H9 (cell line): ENCODE data around the gene ADAM22. TPM values are rescaled to one million over a fixed set of nuclear protein-coding genes. Genes with fewer than 3 reads are reported as not detected.
A peak's percentile ranks its signal among the peaks of the same experiment; 100 is the strongest.

Source experiments
- DNase-seq: peaks from one replicate; pipeline ENCODE4 v3.0.0-alpha.2; 2017
- H2AFZ ChIP-seq: one replicate; pipeline ENCODE4 v1.6.1; 2013; ENCODE audit warnings: mild to moderate bottlenecking, low read length, control low read depth, moderate library complexity
- H2AK5ac ChIP-seq: 2 replicates; pipeline ENCODE4 v1.6.1; 2013; ENCODE audit warnings: low read length, control low read depth, mixed read lengths; ENCODE audit not compliant: insufficient read length
- H2BK120ac ChIP-seq: one replicate; pipeline ENCODE4 v1.6.1; 2013; ENCODE audit warnings: low read depth, mild to moderate bottlenecking, low read length, control low read depth, inconsistent platforms; ENCODE audit not compliant: poor library complexity, severe bottlenecking
- H2BK12ac ChIP-seq: 2 replicates; pipeline ENCODE4 v1.6.1; 2013; ENCODE audit warnings: low read length, control low read depth, mixed read lengths, low read depth; ENCODE audit not compliant: insufficient read length
- H2BK15ac ChIP-seq: 2 replicates; pipeline ENCODE4 v1.6.1; 2013; ENCODE audit warnings: low read depth, low read length, control low read depth
- H2BK20ac ChIP-seq: one replicate; pipeline ENCODE4 v1.6.1; 2013; ENCODE audit warnings: low read depth, mild to moderate bottlenecking, low read length, control low read depth, inconsistent platforms; ENCODE audit not compliant: poor library complexity, severe bottlenecking
- H2BK5ac ChIP-seq: 2 replicates; pipeline ENCODE4 v1.6.1; 2013; ENCODE audit warnings: low read length, control low read depth, mixed read lengths; ENCODE audit not compliant: insufficient read length
- H3K14ac ChIP-seq: 2 replicates; pipeline ENCODE4 v1.6.1; 2013; ENCODE audit warnings: low read length, control low read depth; ENCODE audit not compliant: insufficient read depth
- H3K18ac ChIP-seq: 2 replicates; pipeline ENCODE4 v1.6.1; 2013; ENCODE audit warnings: low read depth, mild to moderate bottlenecking, mixed read lengths, low read length, control low read depth; ENCODE audit not compliant: insufficient read length
- H3K23ac ChIP-seq: 2 replicates; pipeline ENCODE4 v1.6.1; 2013; ENCODE audit warnings: low read length, control low read depth, mixed read lengths, low read depth; ENCODE audit not compliant: insufficient read length
- H3K23me2 ChIP-seq: 2 replicates; pipeline ENCODE4 v1.6.1; 2013; ENCODE audit warnings: low read depth, mild to moderate bottlenecking, mixed read lengths, low read length, control low read depth; ENCODE audit not compliant: insufficient read length, poor library complexity, severe bottlenecking
- H3K27ac ChIP-seq: 2 replicates; pipeline ENCODE4 v1.5.1; 2013; ENCODE audit warnings: low read length, control low read depth, mixed read lengths, low read depth; ENCODE audit not compliant: insufficient read length
- H3K27me3 ChIP-seq: 2 replicates; pipeline ENCODE4 v1.6.1; 2013; ENCODE audit warnings: low read length, control low read depth, inconsistent platforms; ENCODE audit not compliant: insufficient read depth
- H3K4ac ChIP-seq: 2 replicates; pipeline ENCODE4 v1.6.1; 2013; ENCODE audit warnings: low read depth, mild to moderate bottlenecking, control low read depth, inconsistent platforms, low read length, moderate library complexity
- H3K4me1 ChIP-seq: 2 replicates; pipeline ENCODE4 v1.6.1; 2013; ENCODE audit warnings: low read length, control low read depth, inconsistent platforms; ENCODE audit not compliant: insufficient read depth
- H3K4me2 ChIP-seq: 2 replicates; pipeline ENCODE4 v1.6.1; 2013; ENCODE audit warnings: low read length, control low read depth, mixed read lengths; ENCODE audit not compliant: insufficient read length, insufficient read depth
- H3K56ac ChIP-seq: 2 replicates; pipeline ENCODE4 v1.6.1; 2013; ENCODE audit warnings: low read depth, mild to moderate bottlenecking, mixed read lengths, low read length, control low read depth; ENCODE audit not compliant: insufficient read length
- H3K79me1 ChIP-seq: 2 replicates; pipeline ENCODE4 v1.6.1; 2013; ENCODE audit warnings: low read depth, mild to moderate bottlenecking, moderate library complexity, low read length, control low read depth, inconsistent platforms; ENCODE audit not compliant: insufficient read depth, poor library complexity, severe bottlenecking
- H3K79me2 ChIP-seq: 2 replicates; pipeline ENCODE4 v1.6.1; 2013; ENCODE audit warnings: low read length, control low read depth, inconsistent platforms; ENCODE audit not compliant: insufficient read depth
- H3K9ac ChIP-seq: 2 replicates; pipeline ENCODE4 v1.6.1; 2013; ENCODE audit warnings: low read length, control low read depth, mixed read lengths; ENCODE audit not compliant: insufficient read length; ENCODE audit errors: extremely low read depth
- H3K9me3 ChIP-seq: one replicate; pipeline ENCODE4 v1.6.1; 2013; ENCODE audit warnings: low read depth, low read length, inconsistent platforms; ENCODE audit not compliant: control insufficient read depth
- H3T11ph ChIP-seq: one replicate; pipeline ENCODE4 v1.6.1; 2013; ENCODE audit warnings: mild to moderate bottlenecking, low read length, control low read depth, inconsistent platforms
- H4K20me1 ChIP-seq: one replicate; pipeline ENCODE4 v1.6.1; 2013; ENCODE audit not compliant: control insufficient read depth, insufficient read length, insufficient read depth
- H4K5ac ChIP-seq: 2 replicates; pipeline ENCODE4 v1.6.1; 2013; ENCODE audit warnings: low read depth, mild to moderate bottlenecking, mixed read lengths, low read length, control low read depth; ENCODE audit not compliant: insufficient read length
- H4K8ac ChIP-seq: replicated peaks from 2 replicates; pipeline ENCODE4 v1.6.1; 2013; ENCODE audit warnings: low read length, control low read depth, mixed read lengths, low read depth; ENCODE audit not compliant: insufficient read length
- H4K91ac ChIP-seq: 2 replicates; pipeline ENCODE4 v1.6.1; 2013; ENCODE audit warnings: low read depth, mild to moderate bottlenecking, moderate library complexity, mixed read lengths, low read length, control low read depth; ENCODE audit not compliant: insufficient read length
- H3K27ac Mint-ChIP-seq, 3 experiments: 2 replicates in 2 of 3; 3 replicates in 1 of 3; pipeline ENCODE4 v1.8.0; 2020 to 2021; ENCODE audit warnings: mixed read lengths in 3 of 3, mild to moderate bottlenecking in 1 of 3, moderate library complexity in 1 of 3
- H3K27me3 Mint-ChIP-seq: 2 replicates; pipeline ENCODE4 v1.8.0; 2021; ENCODE audit warnings: low read depth, mild to moderate bottlenecking, moderate library complexity, mixed read lengths
- H3K36me3 Mint-ChIP-seq, 3 experiments: 2 replicates in 2 of 3; 3 replicates in 1 of 3; pipeline ENCODE4 v1.8.0; 2020 to 2021; ENCODE audit warnings: low read depth in 3 of 3, mixed read lengths in 3 of 3; ENCODE audit not compliant: insufficient read depth in 1 of 3
- H3K4me1 Mint-ChIP-seq, 2 experiments: 2 replicates each; pipeline ENCODE4 v1.8.0; 2020; ENCODE audit warnings: mixed read lengths in 2 of 2
- H3K4me3 Mint-ChIP-seq, 2 experiments: 2 replicates in 1 of 2; 3 replicates in 1 of 2; pipeline ENCODE4 v1.8.0; 2020 to 2021; ENCODE audit warnings: mild to moderate bottlenecking in 2 of 2, mixed read lengths in 2 of 2, moderate library complexity in 1 of 2
- H3K9me3 Mint-ChIP-seq, 2 experiments: 2 replicates in 1 of 2; 3 replicates in 1 of 2; pipeline ENCODE4 v1.8.0; 2020; ENCODE audit warnings: mild to moderate bottlenecking in 2 of 2, mixed read lengths in 2 of 2, moderate library complexity in 1 of 2
- WGBS: extraction: QIAGEN DNeasy Blood & Tissue Kit; methylation state at CpG from one replicate; pipeline ENCODE4 v1.1.7; 2013; ENCODE audit warnings: missing lambda C conversion rate, low lambda C conversion rate, mixed read lengths; ENCODE audit not compliant: insufficient read length; ENCODE audit errors: extremely low coverage; 5-methylcytosine and 5-hydroxymethylcytosine counted together
- total RNA-seq: library from RNA; stranded (reverse); gene quantifications from 2 replicates; pipeline ENCODE4 v1.2.1, GENCODE V29; 2021
- TF ChIP-seq, protein P1 (sequence below): fragments of 200-600 bp; sonication (generic); conservative IDR thresholded peaks from 3 replicates; pipeline ENCODE4 v1.8.0; 2021; ENCODE audit warnings: antibody characterized with exemption, mild to moderate bottlenecking

ADAM22 gene
- total RNA-seq, 1 experiment from 2014 or later, result 8.7 TPM

DNA sequence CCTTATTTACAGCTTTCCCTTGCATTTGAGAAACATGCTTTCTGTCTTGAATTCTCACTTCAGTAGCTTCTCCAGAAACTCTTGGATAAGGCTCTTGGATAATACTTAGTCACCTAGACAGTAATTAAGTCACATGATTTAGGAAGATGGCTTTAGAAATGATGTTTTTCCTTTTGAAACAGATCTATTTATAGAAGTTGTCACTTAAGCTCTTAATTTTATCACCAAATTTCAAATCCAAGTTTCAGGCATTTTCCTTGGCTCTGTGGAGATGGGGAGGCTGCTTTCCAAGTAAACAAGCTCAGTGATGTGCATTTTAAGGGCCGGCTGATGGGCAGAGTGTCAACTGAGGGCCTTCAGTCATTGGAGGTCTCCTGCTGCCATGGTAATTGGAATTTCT is 155.5 kb downstream of the ADAM22 start:
- H3K9me3 Mint-ChIP-seq, result no peaks in the 10 kb centered on the region
- no peak overlapping the region for H2BK15ac ChIP-seq
- H3K27me3 ChIP-seq, result no peaks in the 10 kb centered on the region
- H3K4me1 ChIP-seq, result no peaks in the 10 kb centered on the region; the same call in 1 of the 2 replicates
- no peak overlapping the region for H2BK12ac ChIP-seq
- no peak overlapping the region for H3K18ac ChIP-seq
- H3K4me3 Mint-ChIP-seq, result no peak overlapping the region; a peak in 1 of 5 replicates
- no peaks in the 10 kb centered on the region for H3K79me1 ChIP-seq
- no peak overlapping the region for H2BK5ac ChIP-seq
- H3K9ac ChIP-seq, result no peak overlapping the region
- H3K56ac ChIP-seq, result no peak overlapping the region
- H3K4me2 ChIP-seq, result no peak overlapping the region
- no peak overlapping the region for H3K14ac ChIP-seq
- H3K23me2 ChIP-seq, result no peaks in the 10 kb centered on the region
- H3T11ph ChIP-seq, result no peak overlapping the region
- no peaks in the 10 kb centered on the region for H3K36me3 Mint-ChIP-seq
- no peak overlapping the region for H2BK20ac ChIP-seq
- no peaks in the 10 kb centered on the region for H3K27me3 Mint-ChIP-seq
- no peak overlapping the region for H3K23ac ChIP-seq
- TF ChIP-seq, protein P1, sequence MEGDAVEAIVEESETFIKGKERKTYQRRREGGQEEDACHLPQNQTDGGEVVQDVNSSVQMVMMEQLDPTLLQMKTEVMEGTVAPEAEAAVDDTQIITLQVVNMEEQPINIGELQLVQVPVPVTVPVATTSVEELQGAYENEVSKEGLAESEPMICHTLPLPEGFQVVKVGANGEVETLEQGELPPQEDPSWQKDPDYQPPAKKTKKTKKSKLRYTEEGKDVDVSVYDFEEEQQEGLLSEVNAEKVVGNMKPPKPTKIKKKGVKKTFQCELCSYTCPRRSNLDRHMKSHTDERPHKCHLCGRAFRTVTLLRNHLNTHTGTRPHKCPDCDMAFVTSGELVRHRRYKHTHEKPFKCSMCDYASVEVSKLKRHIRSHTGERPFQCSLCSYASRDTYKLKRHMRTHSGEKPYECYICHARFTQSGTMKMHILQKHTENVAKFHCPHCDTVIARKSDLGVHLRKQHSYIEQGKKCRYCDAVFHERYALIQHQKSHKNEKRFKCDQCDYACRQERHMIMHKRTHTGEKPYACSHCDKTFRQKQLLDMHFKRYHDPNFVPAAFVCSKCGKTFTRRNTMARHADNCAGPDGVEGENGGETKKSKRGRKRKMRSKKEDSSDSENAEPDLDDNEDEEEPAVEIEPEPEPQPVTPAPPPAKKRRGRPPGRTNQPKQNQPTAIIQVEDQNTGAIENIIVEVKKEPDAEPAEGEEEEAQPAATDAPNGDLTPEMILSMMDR, result no peak
- peak overlapping the region; percentile 4 to 90 (median 37); a peak in 5 of 7 replicates for H3K27ac Mint-ChIP-seq
- no peaks in the 10 kb centered on the region for H4K20me1 ChIP-seq
- no peak for DNase-seq
- no peak overlapping the region for H3K27ac ChIP-seq
- no peak overlapping the region for H3K4ac ChIP-seq
- no peak overlapping the region for H2AK5ac ChIP-seq
- peaks cover 15 to 27% of the 10 kb centered on the region in 2 experiments for H3K4me1 Mint-ChIP-seq
- no peak overlapping the region for H2AFZ ChIP-seq
- no peak overlapping the region for H4K5ac ChIP-seq
- no peaks in the 10 kb centered on the region for H3K79me2 ChIP-seq
- no peak overlapping the region for H4K8ac ChIP-seq
- no CpG with 5 or more reads among the region's 1 CpG for WGBS
- H2BK120ac ChIP-seq, result no peak overlapping the region
- H3K9me3 ChIP-seq, result no peaks in the 10 kb centered on the region
- H4K91ac ChIP-seq, result no peak overlapping the region
